NCI-H526 treated with DMSO at 0.1 percent for 48 hours (cell line): ENCODE results near the gene GALNT7.

ENCODE experiments used
- DNase-seq: peaks from one replicate; lab custom pipeline; 2025; lab: John Stamatoyannopoulos, UW

Gene GALNT7

GRCh38 chr4:173264684-173265185 lies 96.1 kb downstream of the GALNT7 start:
- no peak for DNase-seq

- no peak for DNase-seq
Observed at GRCh38 chr4:173265751-173266150, 97.1 kb downstream of the GALNT7 start.

GRCh38 chr4:173267711-173268110 lies 99.1 kb downstream of the GALNT7 start:
- no peak for DNase-seq

- no peak for DNase-seq
Observed at GRCh38 chr4:173269280-173269679, 100.7 kb downstream of the GALNT7 start.

GRCh38 chr4:173270312-173271027 lies 101.9 kb downstream of the GALNT7 start:
- DNase-seq, result no peak

GRCh38 chr4:173272314-173272713 lies 103.7 kb downstream of the GALNT7 start:
- no peak for DNase-seq

- DNase-seq, result no peak
Observed at GRCh38 chr4:173272996-173273395, 104.4 kb downstream of the GALNT7 start.

- DNase-seq, result no peak
Observed at GRCh38 chr4:173273941-173274340, 105.3 kb downstream of the GALNT7 start.

- no peak for DNase-seq
Observed at GRCh38 chr4:173274744-173275143, 106.1 kb downstream of the GALNT7 start.

- no peak for DNase-seq
Observed at GRCh38 chr4:173275150-173275549, 106.5 kb downstream of the GALNT7 start.

- no peak for DNase-seq
Observed at GRCh38 chr4:173277340-173277739, 108.7 kb downstream of the GALNT7 start.

- no peak for DNase-seq
Observed at GRCh38 chr4:173280998-173281397, 112.4 kb downstream of the GALNT7 start.

- DNase-seq, result no peak
Observed at GRCh38 chr4:173281406-173282255, 113.0 kb downstream of the GALNT7 start.

- no peak for DNase-seq
Observed at GRCh38 chr4:173282256-173282562, 113.6 kb downstream of the GALNT7 start.

GRCh38 chr4:173282626-173283025 lies 114.0 kb downstream of the GALNT7 start:
- no peak for DNase-seq

- DNase-seq, result no peak
Observed at GRCh38 chr4:173284463-173284862, 115.9 kb downstream of the GALNT7 start.

GRCh38 chr4:173287486-173287885 lies 118.9 kb downstream of the GALNT7 start:
- no peak for DNase-seq

GRCh38 chr4:173288296-173288695 lies 119.7 kb downstream of the GALNT7 start:
- no peak for DNase-seq

GRCh38 chr4:173288698-173289352 lies 120.2 kb downstream of the GALNT7 start:
- DNase-seq, result no peak

GRCh38 chr4:173289353-173289727 lies 120.7 kb downstream of the GALNT7 start:
- no peak for DNase-seq

GRCh38 chr4:173291899-173292298 lies 123.3 kb downstream of the GALNT7 start:
- no peak for DNase-seq

GRCh38 chr4:173293663-173294062 lies 125.1 kb downstream of the GALNT7 start:
- DNase-seq, result no peak

GRCh38 chr4:173294444-173294843 lies 125.8 kb downstream of the GALNT7 start:
- no peak for DNase-seq
